Upper lobe of left lung (tissue), 6 donors: ENCODE results near the gene INPP5E. TPM values are rescaled to one million over a fixed set of nuclear protein-coding genes. Genes with fewer than 3 reads are reported as not detected.
A peak's percentile ranks its signal among the peaks of the same experiment; 100 is the strongest.

Experiments
- ATAC-seq, 2 donors: fragments of 200-7000 bp; cut with Tn5 transposase; one replicate each; pipeline ENCODE4 v1.9.1; 2022; ENCODE audit warnings: mild to moderate bottlenecking in 2 of 2, moderate library complexity in 2 of 2; ENCODE audit not compliant: low FRiP score in 2 of 2
- DNase-seq, 2 donors: peaks; one replicate each; pipeline ENCODE4 v3.0.0-alpha.2; 2019 to 2020
- H3K27ac ChIP-seq, 4 donors: fragments of 200-600 bp; sonication (generic); one replicate each; pipeline ENCODE4 v1.5.1; 2016 to 2019
- H3K27me3 ChIP-seq, 4 donors: fragments of 200-600 bp; sonication (generic); one replicate each; pipeline ENCODE4 v1.5.1; 2017 to 2019
- H3K36me3 ChIP-seq, 4 donors: fragments of 200-600 bp; sonication (generic); one replicate each; pipeline ENCODE4 v1.5.1; 2016 to 2019
- H3K4me1 ChIP-seq, 4 donors: fragments of 200-600 bp; sonication (generic); one replicate each; pipeline ENCODE4 v1.5.1; 2018 to 2019
- H3K4me3 ChIP-seq, 4 donors: fragments of 200-600 bp; sonication (generic); one replicate each; pipeline ENCODE4 v1.5.1; 2017 to 2019; ENCODE audit warnings: mild to moderate bottlenecking in 2 of 4, moderate library complexity in 1 of 4
- H3K9me3 ChIP-seq, 4 donors: fragments of 200-600 bp; sonication (generic); one replicate each; pipeline ENCODE4 v1.5.1; 2018 to 2019
- CTCF ChIP-seq, 6 experiments: fragments of 450-650 bp in 4 of 6; fragments of 200-600 bp in 2 of 6; sonication (generic) in 2 of 6; IDR thresholded peaks; one replicate each; pipeline ENCODE4 v1.5.1; 2016 to 2019; ENCODE audit warnings: antibody characterized with exemption in 6 of 6
- EP300 ChIP-seq, 4 donors: sonication (generic); formaldehyde crosslinking; IDR thresholded peaks; one replicate each; pipeline ENCODE4 v1.5.1; 2017; ENCODE audit warnings: antibody characterized with exemption in 4 of 4, control low read depth in 2 of 4
- POLR2A ChIP-seq, 4 donors: fragments of 450-650 bp; IDR thresholded peaks; one replicate each; pipeline ENCODE4 v1.5.1; 2016 to 2017; ENCODE audit warnings: antibody characterized with exemption in 4 of 4, mild to moderate bottlenecking in 2 of 4
- POLR2AphosphoS5 ChIP-seq, 2 donors: sonication (generic); formaldehyde crosslinking; IDR thresholded peaks; one replicate each; pipeline ENCODE4 v1.5.1; 2017; ENCODE audit warnings: antibody characterized with exemption in 2 of 2
- WGBS, 2 donors: methylation state at CpG; one replicate each; pipeline ENCODE4 v1.1.5; 2017 to 2018; 5-methylcytosine and 5-hydroxymethylcytosine counted together
- total RNA-seq, 6 donors: library from RNA; depleted of rRNA in 4 of 6; stranded (reverse); fragments of >200 nt in 4 of 6; gene quantifications; one replicate each; pipeline versions ENCODE4 v1.1.0 to v1.2.1, GENCODE V29; 2016 to 2021
- donor health status: DM: no; HTN: no; CAD: no; lungs with moderate emphysema.
- donor health status: DM: no; HTN: yes; CAD: no; lungs with severe emphysema.

INPP5E gene
- total RNA-seq, 6 donors from 2014 or later: 9.1 to 43.0 (median 14.1) TPM

GRCh38 chr9:136462664-136463063, 23.0 kb upstream of the INPP5E start:
- no peak for TF ChIP-seq CTCF (IDR thresholded peaks at IDR 0.05)
- WGBS, 2 donors: 90 to 97% methylated on average over 16 of the region's 17 CpGs

DNA sequence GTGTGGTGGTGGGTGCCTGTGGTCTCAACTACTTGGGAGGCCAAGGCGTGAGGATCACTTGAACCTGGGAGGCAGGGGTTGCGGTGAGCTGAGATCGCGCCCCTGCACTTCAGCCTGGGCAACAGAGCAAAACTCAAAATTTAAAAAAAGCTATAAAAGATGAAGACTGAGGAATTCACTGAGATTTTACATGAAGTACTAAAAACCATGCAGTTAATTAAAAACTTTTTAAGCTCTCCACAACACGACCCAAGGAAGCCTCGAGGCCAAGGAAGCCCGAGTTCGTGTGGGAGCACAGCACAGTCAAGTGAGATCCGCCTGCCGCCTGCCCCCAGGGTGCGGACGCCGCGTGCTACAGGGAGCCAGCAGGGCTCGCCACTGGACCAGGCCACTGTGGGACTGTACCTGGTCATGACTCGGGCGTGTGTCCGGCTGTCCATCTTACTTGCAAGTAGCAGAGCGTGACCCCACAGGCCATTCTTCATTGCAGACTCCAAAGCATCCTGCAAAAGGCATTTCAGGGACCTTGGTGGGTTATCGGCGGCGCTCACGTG, 21.2 kb upstream of the INPP5E start:
- TF ChIP-seq POLR2A (IDR thresholded peaks at IDR 0.05) (no peak), POLR2AphosphoS5 (IDR thresholded peaks at IDR 0.05) (no peak)
- Histone ChIP-seq H3K36me3 (peaks cover 81 to 100% (median 98%) of the 10 kb centered on the region in 4 donors), H3K9me3 (no peaks in the 10 kb centered on the region), H3K27ac (no peak overlapping the region), H3K4me3 (no peak overlapping the region), H3K4me1 (no peaks in the 10 kb centered on the region), H3K27me3 (no peaks in the 10 kb centered on the region)
- 92 to 95% methylated on average over 23 of the region's 23 CpGs for WGBS, 2 donors
- DNase-seq (no peak), ATAC-seq (no peak)

More at GRCh38 chr9:136462664-136463063, 23.0 kb upstream of the INPP5E start:
- DNase-seq (peak in 1 of 2 donors; percentile 79), ATAC-seq (no peak)
- Histone ChIP-seq H3K36me3 (peaks cover 82 to 100% (median 98%) of the 10 kb centered on the region in 4 donors), H3K9me3 (no peaks in the 10 kb centered on the region), H3K4me1 (no peaks in the 10 kb centered on the region), H3K27me3 (no peaks in the 10 kb centered on the region), H3K27ac (no peak overlapping the region), H3K4me3 (no peak overlapping the region)

DNA sequence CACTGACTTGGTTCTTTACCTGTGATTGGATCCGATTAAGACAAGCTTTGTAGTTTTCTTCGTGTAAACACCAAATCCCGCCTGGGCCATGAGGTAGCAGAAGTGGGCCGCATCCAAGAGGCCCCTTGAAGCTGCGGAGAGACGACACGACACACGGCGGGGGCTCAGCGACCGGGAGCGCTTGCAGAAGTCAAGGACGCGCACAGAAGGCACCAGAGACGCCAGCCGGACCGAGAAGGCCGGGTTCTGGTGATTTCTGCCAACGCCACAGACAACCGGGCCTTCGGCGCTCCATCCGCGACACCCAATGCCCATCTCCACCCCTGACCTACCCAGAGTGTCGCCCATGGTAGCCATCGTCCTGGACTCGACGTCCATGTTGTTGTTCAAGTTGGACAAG, 19.8 kb upstream of the INPP5E start:
- WGBS, 2 donors: 94 to 96% methylated on average over 26 to 28 of the region's 28 CpGs
- H3K27me3 ChIP-seq: no peaks in the 10 kb centered on the region
- peaks cover 80 to 100% (median 99%) of the 10 kb centered on the region in 4 donors for H3K36me3 ChIP-seq
- no peak overlapping the region for H3K27ac ChIP-seq
- ATAC-seq (no peak), DNase-seq (peak in 1 of 2 donors; percentile 74)
- no peaks in the 10 kb centered on the region for H3K4me1 ChIP-seq
- no peaks in the 10 kb centered on the region for H3K9me3 ChIP-seq
- H3K4me3 ChIP-seq: no peak overlapping the region
- no peak for TF ChIP-seq CTCF (IDR thresholded peaks at IDR 0.05)
- TF ChIP-seq POLR2AphosphoS5 (IDR thresholded peaks at IDR 0.05): no peak
- TF ChIP-seq POLR2A (IDR thresholded peaks at IDR 0.05): no peak
- TF ChIP-seq EP300 (IDR thresholded peaks at IDR 0.05): no peak

- no peak for DNase-seq
- no peaks in the 10 kb centered on the region for H3K27me3 ChIP-seq
- no peak overlapping the region for H3K4me3 ChIP-seq
- no peaks in the 10 kb centered on the region for H3K4me1 ChIP-seq
- 94 to 96% methylated on average over 16 to 24 of the region's 24 CpGs for WGBS, 2 donors
- no peaks in the 10 kb centered on the region for H3K9me3 ChIP-seq
- no peak overlapping the region for H3K27ac ChIP-seq
- TF ChIP-seq POLR2A (IDR thresholded peaks at IDR 0.05): no peak
- TF ChIP-seq POLR2AphosphoS5 (IDR thresholded peaks at IDR 0.05): no peak
- no peak for TF ChIP-seq EP300 (IDR thresholded peaks at IDR 0.05)
- no peak for TF ChIP-seq CTCF (IDR thresholded peaks at IDR 0.05)
- no peak for ATAC-seq
- H3K36me3 ChIP-seq: peaks cover 68 to 100% (median 93%) of the 10 kb centered on the region in 4 donors
Observed at GRCh38 chr9:136457326-136457725, 17.7 kb upstream of the INPP5E start.

- TF ChIP-seq POLR2A (IDR thresholded peaks at IDR 0.05) (no peak), POLR2AphosphoS5 (IDR thresholded peaks at IDR 0.05) (no peak), CTCF (IDR thresholded peaks at IDR 0.05) (no peak), EP300 (IDR thresholded peaks at IDR 0.05) (no peak)
- DNase-seq (no peak), ATAC-seq (no peak)
- Histone ChIP-seq H3K4me1 (no peaks in the 10 kb centered on the region), H3K27me3 (no peaks in the 10 kb centered on the region), H3K36me3 (peaks cover 63 to 100% (median 88%) of the 10 kb centered on the region in 4 donors), H3K4me3 (no peak overlapping the region), H3K9me3 (no peaks in the 10 kb centered on the region), H3K27ac (no peak overlapping the region)
- 83 to 96% methylated on average over 4 to 9 of the region's 9 CpGs for WGBS, 2 donors
Observed at GRCh38 chr9:136456258-136456657, 16.6 kb upstream of the INPP5E start.
